AG08396 (cell line): Measurements from ENCODE around the gene PHKA2.
A peak's percentile ranks its signal among the peaks of the same experiment; 100 is the strongest.

Source experiments
- DNase-seq: peaks from one replicate; pipeline ENCODE4 v3.0.0; 2012; ENCODE audit warnings: low spot score, mixed read lengths

The PHKA2 gene

DNA sequence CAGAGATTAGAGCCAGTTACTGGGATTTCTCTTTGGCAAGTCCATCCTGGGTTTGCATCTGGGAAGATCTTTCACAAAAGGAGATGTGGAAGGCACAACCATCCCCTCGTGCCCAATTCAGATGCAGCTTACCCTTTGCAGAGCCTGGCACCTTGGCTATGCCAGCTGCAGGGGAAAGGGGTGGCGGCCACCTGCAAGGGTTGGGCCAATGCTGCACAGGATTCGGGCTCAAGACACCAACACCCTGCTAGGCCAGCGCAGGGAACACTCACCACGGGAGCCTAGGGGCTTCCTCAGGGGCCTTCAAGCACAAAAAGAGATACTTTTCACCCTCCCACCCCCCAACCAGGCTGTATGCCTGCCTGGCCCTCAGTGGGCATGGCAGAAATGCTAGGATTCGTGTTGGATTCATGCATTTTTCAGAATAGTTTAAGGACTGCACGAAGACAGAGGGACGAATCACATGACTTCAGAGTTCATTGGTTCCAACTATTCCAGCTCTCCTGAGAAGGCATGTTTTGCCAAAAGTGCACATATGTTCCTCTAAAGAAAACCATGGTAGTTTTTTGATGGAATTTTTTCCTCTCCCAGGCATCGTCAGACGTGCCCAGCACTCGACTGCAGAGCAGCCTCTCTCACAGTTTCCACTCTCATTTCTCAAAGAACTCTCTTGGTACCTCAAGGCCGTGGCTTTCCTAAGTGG, 94.4 kb downstream of the PHKA2 start:
- DNase-seq: no peak

DNA sequence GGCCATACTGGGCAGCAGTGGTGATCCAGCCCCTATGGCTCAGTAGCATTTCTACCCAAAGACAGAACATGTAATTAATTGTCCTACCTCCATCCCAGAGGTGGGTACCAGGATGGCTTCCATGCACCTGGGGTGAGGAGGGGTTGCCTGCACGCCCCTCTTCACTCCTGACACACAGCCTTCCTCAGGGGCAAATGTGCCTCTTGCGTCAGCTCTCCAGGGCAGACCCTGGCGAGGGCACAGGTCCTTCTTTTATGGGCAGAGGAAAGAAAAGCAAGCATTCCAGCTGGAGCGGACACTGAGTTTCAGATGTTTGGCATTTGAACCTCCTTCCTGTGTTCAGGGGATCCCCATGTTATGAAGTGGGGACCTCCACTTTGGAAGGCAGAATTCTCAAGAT, 95.6 kb downstream of the PHKA2 start:
- no peak for DNase-seq

DNA sequence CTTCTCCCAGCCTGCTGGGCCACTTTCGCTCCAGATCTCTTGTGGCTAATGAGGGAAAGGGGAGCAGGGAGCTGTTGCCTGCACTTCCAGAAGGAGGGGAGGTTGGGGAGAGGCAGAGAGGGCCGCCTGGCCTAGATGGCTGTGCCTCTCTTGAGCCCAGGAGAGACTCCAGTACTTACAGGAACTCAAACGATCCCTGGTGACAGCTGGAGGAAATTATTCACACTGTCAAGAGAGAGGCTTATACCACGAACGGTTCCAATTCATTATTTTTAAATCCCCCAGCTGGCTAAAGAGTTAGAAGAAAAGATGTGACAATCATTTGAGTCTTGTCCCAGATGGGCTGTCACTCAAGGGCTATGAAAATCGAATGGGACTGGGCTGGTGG, 96.1 kb downstream of the PHKA2 start:
- no peak for DNase-seq

DNA sequence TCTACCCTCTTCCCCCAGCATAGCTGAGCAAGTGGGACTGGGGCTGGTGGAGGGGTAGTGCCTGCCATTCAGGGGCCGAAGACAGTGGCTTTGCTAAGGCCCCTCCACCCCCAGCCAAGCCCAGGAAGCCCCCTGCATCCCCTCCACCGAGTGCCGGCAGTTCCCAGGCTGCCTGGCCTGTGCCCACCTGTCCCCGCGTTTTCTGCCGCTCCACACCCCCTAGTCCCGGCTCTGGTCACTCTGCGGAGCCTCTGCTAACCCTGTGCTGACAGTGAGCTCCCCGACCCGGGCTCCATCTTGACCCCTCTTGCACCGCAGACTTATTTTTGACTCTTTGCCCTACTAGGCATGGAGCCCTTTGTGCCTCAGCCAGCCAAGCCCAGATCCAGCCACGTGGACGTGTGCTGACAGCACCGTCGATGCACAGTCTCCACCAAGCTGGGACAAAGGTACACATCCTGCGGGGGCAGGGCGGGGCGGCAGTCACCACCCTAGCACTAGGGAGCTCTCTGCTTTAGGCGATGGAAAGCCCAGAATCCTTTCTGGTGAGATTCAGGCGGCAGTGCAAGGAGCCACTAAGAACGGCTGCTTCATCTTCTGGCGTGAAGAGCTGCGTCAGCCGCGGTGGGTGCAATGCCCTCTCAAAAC, 96.6 kb downstream of the PHKA2 start:
- no peak for DNase-seq

DNA sequence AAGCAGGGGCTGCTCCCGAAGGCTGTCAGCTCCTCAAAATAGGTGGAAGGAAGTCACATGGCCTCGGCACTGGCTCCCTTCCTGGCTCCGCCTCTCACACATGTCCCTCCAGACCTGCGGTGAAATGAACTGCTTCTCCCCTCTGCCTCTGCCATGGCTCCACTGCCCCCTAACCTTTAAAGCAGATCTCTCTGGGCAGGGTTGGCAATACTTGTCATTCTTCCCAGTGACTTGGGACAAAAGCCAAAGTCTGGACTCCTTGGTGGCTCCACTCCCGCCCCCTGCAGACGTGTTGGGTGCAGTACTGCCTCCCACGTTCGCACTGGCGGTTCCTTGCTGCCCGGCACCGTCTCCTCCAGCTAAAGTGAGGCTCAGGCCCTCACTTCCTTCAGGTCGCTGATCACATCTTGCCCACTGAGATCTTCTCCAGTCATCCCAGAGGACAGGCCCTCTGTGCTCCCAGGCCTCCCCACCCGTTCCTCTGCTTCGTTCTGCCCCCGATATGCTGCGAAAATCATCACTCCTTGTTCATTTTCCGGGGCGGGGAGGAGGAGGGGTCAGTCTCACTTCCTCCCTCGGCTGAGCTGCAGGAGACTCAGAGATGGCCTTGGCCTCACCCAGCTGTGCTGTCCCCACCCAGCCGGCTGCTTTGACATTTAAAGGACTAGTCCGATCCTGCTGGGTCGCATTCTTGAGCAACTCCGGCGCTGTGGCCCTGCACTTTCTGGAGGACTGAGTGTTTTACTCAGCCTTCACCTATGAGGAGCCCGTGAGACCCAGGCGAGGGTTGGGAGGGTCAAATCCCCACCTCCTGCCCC, 97.4 kb downstream of the PHKA2 start:
- peak; percentile 29 for DNase-seq

DNA sequence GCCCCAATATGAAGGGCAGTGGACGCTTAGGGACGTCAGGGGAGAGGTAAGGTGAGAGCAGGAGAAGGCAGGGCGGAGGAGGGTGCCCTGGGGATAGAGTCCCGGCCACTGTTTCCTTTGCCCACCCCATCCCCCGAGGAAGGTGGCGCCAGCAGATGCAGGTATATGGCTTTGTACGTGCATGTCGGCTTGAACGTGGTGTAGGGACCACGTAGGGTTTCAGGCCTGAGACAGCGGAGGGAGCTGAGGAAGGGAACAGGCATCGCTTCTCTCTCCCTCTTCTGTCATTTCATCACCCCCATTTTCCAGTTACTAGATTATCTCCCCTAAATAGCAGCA, 97.9 kb downstream of the PHKA2 start:
- no peak for DNase-seq

DNA sequence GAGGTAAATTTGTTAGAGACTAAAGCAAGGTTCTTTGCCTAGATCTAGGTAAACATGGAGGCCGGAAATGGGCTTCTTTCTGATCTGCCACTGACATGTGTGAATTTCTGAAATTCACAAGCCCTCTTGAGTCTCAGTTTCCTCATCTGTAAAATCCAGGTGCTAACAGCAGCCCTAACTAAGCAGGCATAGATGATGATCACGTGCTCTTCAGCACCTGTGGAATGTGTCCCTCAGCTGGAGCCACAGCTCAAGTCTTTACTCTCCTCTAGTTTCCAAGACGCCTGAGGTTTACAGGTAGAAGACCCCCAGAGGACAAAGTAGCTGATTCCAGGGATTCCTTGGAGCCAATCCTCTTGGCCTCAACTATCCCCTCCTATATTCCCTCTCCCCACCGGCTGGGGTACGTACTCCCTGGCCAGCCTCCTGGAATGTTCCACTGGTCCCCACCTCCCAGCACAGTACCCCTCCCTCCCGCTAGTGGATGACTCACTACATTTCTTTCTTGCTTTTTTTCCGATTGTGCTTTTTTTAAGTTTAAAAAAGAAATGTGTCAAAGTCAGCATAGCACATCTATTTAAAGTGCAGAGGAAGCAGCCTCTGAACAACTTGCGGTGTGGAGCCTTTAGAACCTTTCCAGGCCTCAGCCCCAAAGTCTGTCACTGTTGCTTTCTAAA, 98.4 kb downstream of the PHKA2 start:
- DNase-seq: no peak

DNA sequence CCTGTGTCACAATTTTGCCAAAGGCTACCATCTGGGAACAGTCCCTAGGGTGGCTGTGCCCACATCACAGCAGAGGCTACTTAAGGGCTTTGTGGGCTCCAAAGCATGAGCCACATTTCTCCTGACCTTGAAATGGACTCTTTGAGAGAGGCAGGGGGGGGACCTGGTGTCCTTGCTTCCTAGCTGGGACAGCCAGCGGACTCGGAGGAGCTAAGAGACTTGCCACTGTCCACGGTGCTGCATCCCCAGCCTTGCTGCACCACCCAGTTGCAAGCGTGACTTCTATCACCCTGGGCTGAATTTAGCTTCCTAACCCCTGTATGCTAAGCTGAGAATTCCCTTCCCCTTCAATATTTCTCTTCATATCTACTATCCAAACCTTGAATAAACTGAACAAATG, 99.0 kb downstream of the PHKA2 start:
- DNase-seq: no peak

DNA sequence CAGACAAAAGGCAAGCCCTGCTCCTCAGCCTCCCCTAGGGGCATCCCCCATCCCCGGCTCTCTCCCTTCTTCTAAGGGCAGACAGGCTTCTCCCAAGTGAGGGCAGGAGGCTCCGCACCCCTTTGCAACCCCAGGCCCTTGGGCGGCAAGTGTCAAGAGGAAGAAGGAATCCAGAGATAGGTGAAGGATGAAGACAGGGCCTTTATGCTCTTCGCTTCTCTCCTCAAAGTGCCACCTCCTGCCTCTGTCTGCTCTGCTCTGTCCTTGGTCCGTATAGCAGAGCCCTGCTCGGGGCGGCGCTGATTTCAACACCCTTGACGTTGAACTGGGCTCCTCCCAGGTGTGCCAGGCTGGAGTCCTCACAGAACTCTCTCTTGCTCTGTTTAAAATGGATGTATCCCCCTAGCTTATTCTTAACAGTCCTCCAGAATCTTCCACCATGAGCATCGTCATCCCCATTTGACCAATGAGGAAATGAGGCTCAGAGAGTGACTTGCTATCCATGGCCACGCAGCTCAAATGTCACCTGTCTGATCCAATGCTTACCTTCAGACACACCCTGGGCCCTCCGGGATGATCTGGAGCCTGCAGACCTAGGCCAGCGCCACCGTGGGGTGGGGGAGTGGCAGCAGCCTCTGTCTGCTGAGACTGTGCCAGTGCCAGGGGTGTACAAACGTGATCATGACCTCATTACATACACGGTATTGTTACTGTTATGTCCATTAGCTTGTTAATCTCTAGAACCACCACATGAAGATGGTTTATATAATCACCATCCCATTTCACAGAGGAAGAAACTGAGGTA, 99.8 kb downstream of the PHKA2 start:
- no peak for DNase-seq

DNA sequence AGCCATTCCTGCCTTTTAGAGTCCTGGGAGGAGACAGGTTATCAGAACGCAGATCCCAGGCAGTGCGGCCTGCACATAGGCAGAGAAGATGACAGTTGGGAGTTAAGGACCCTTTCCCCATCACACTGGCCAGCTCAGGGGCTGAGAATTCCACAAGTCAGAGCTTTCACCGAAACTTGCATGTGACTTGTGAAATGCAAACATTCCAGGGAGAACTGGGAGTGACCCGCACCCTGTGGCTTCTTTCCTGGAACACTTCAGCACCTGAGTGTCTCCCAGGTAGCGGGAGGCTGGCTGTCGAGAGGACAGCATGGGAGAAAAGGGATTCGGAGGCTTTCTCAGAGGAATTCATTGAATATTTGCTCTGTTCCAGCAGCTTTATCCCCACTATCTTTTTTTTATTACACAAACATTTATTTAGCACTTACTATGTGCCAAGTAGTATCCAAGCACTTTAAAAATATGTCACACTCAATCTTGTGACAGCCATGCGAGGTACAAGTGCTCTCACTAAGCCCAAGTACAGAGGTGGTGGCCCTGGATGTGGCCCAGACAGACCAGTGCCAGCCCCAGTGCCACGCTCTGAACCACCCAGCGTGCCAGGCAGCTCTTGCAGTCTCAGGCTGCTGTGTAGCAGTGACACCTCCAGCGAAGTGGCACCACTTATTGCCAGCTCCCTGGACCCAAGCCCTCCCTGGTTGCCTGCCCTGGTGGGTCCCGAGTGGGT, 100.5 kb downstream of the PHKA2 start:
- no peak for DNase-seq

DNA sequence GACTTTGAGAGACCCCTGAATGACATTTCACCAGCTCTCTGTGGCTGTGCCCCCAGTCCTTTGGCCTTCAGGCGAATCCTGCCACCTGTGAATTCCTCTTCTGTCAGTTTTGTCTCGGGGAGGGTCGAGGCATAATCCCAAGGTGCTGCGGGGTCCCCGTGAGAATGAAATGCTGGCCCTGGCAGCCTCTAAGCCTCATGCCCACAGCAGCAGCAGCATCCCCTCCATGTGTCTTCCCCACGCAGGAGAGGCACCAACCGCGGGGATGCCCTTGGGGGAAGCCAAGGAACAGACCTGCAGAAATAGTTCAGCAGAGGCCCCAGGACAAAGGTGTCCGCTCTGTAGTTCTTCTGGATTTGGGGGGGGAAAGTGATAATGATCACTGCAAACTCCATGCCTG, 104.8 kb downstream of the PHKA2 start:
- DNase-seq: no peak

DNA sequence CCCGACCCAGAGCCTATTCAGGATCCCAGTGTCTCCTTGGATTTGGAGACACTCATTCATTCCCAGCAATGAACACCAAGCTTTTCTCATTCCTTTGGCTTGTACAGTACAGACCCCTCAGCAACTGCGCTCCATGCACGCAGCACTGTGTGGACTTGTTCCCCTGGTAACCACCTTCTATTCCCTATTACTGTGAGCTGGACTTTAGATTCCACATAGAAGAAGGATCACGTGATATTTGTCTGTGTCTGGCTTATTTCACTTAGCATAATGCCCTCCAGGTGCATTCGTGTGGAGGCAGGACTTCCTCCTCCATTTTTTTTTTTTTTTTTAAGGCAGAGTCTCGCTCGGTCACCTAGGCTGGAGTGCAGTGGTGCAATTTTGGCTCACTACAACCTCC, 106.4 kb downstream of the PHKA2 start:
- DNase-seq: no peak

DNA sequence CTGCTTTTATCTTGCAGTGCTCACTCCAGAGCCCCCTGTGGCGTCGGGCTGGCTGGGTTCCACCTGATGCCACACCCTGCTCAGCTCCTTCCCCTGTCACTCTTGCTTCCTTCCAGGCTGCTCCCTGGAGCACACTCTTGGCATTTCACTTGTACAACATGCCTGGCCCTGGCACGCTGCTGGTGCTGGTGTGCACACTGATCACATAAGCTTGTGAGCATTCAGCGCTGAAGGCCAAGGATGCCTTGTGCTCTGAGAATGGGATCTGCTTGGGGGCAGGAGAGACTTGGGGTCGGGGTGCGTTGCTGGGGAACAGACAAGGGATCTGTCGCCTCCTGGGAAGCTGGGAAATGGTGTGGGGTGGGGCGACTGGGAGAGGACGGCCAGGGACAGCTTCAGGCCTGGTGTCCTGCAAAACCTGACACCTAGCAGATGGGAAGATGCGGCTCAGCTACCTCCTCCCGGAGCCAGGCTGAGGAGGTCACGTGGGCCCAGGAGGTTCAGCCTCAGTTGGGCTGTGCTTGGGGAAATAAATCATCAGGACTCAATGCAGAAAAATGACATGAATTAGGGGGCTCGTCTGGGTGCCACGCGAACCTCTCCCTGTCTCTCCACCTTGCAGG, 108.5 kb downstream of the PHKA2 start:
- no peak for DNase-seq

DNA sequence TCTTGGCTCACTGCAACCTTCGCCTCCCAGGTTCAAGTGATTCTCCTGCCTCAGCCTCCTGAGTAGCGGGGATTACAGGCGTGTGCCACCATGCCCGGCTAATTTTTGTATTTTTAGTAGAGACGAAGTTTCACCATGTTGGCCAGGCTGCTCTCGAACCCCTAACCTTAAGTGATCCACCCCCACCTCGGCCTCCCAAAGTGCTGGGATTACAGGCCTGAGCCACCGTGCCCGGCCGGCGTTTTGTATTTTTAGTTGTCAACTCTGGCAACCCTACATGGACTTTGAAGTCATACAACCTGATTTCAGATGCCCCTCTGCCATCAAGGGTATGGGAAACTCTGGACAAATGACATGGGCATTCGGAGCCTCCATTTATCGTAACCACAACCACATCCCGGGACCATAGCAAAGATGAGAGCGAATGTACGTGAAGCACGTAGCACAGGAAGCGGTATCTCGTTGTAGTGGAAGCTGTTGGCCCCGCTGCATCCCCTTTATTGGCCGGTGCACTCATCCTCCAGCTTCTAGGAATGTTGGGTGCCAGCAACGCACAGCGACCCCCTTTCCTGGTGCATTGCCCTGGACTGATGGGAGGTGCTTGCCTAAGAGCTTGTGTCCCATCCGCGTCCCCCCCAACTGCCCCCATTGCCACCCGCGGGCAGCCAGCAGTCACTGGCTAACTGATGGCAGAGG, 109.2 kb downstream of the PHKA2 start:
- no peak for DNase-seq

DNA sequence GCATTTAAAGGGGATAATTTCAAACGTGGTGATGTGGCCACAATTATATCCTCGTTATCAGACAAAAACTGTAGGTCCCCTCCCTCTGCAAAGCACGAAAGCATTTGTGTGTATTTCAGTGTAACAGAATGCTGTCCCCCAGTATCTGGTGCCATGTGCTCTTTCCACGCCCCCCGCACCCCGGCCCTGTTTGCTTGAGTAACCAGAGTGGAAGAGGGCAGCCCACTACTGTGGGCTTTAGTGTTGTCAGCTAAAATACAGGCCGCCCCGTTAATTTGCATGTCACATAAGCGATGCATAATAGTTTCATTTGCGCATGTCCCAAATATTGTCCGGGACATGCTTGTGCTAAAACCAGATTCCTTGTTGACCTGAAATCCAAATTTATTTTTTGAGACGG, 110.1 kb downstream of the PHKA2 start:
- DNase-seq: no peak

DNA sequence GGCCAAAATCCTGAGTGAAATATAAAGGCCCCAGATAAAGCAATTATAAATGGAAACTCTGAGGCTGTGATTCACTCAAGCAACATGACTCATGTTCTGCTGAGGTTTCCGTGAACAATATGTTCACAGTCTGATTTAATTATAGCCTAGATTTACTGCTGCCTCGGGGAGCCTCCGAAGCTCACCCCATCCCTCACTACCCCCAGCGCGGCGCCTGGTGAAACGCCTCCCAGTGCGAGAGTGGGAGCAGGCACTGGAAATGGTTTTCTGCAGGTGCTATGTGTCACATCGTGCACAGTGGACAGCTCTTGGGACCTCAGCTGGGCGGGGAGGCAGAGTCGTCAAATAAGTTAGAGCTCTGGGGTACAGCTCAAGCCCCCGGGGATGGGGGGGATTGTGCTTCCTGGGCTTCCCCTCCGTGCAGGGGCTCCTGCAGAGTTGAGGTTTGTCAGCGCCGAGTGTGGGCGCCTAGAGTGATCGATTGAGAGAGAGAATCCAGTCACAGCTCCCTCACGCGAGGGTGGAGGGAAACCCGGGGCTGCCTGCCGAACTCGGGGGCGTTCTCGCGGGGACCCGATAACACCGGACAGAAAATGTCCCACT, 110.6 kb downstream of the PHKA2 start:
- peak; percentile 30 for DNase-seq

DNA sequence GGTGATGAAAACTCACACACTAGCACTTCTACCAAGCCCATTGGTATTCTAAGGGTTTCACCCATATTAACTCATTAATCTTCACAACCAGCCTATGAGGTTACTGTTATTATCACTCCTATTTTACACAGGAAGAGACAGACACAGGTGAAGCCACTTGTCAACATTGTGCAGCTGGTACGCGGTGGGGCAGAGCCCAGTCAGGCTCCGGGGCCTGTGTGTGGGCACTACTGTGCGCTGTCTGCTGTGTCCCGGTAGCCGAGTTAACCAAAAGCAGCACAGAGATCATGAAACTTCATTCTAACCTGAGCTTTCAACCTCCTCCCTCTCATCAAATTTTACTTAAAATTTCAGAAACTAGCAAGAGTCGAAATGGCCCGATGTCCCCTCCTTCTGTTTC, 111.3 kb downstream of the PHKA2 start:
- DNase-seq: no peak

DNA sequence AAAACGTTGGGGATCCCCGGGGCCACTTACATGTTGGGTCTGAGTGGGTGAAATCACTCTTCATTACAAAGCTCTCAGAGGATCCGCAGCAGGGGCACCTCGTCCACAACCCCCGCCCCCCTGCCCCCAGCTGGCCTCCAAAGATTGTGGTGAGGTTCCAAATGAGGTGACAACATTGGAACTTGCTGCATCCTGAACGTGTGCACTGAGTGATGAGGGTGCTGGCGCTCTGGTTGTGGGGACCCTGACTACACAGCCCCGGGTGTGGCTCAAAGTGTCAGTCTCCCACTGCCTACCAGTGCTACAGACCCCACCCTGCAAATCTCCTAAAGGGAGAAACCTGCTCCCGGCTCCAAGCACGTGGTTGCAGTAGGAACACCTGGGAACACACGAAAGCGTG, 111.9 kb downstream of the PHKA2 start:
- no peak for DNase-seq

DNA sequence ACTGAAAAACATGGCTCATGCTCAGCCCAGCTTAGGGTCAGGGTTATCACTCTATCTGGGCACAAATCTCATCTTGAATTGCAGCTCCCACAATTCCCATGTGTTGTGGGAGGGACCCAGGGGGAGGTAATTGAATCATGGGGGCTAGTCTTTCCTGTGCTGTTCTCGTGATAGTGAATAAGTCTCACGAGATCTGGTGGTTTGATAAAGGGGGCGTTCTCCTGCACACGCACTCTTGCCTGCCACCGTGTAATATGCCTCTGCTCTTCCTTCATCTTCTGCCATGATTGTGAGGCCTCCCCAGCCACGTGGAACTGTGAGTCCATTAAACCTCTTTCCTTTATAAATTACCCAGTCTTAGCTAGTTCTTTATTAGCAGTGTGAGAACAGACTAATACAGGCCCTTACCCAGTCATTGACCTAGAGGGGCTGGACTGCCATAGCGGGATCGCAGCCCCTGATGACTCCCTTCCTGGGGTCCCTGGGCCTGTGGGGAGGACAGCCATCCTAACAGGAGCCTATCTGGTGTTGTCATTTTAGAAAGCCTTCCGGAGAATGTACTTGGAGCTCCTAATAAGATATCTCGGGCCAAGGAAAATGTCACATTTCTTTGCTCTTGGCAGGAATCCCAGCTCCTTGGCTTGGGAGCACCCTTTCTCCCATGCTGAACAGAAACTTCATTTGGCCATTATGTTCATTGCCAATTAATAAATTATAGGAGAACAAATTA, 112.6 kb downstream of the PHKA2 start:
- no peak for DNase-seq
